ENCODE measurements around the gene SYK.
"Not testable (repeated sequence)": the region's sequence is repeated elsewhere in the genome, so short reads cannot be mapped to it uniquely, and the experiment has no call there.

Gene SYK

DNA sequence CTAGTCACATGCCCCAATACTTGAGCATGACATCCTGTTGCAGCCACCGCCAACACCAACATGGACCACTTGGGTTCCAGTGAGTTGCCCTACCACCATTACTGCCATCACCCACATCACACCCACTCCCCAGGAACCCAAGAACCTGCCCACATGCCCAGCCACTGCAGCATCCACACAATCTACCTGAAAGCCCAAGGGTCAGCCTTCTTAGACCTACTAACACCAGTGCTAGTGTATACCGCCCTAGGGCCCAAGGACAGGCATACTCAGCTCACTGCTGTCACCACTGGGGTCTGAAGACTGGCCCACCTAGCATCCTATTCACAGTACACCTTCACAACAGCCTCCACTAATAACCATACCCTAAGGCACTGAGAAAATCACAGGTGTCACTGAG lies 82.0 kb downstream of the SYK start:
- no peak for DNase-seq

DNA sequence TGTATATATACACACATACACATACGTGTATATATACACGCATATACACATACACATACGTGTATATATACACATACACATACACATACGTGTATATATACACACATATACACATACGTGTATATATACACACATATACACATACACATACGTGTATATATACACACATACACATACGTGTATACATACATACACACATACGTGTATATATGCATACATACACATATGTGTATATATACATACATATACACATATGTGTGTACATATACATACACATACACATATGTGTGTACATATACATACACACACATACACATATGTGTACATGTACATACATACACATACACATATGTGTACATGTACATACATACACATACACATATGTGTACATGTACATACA lies 82.6 kb downstream of the SYK start:
- DNase-seq, result no peak

DNA sequence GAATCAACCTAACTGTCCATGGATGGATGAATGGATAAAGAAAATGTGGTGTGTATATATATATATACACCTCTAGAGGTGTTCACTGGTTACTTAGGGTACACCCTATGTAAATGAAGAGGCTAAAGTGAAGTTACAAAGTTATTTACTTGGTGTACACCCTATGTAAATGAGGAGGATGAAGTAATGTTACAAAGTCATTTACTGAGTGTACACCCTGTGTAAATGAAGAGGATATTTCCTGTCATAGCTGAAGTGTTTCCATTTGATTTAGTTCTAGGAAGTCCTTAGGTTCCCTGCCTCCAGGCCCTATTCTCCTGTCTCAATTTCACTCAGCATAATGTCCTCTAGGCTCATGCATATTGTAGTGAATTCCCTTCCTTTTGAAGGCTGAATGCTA lies 85.2 kb downstream of the SYK start:
- DNase-seq, result not testable (repeated sequence)

DNA sequence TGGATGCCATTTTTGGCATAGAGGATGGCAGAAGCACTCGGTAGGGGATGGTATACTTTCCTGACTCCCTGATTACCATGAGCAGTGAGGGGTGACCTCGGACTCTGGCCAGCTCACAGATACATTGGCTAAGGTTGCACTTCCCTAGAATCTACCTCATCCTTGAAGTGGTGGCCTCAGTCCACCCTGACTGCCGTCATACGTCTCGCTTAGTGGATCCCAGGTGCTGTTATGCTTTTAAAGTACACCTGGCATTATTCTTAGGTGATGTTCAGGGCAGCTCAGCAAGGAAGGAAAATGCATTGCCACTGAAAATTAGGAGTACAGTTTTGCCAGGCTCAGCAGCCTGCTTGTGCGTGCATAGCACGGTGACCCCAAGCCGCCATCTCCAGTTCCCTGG lies 87.3 kb downstream of the SYK start:
- no peak for DNase-seq

DNA sequence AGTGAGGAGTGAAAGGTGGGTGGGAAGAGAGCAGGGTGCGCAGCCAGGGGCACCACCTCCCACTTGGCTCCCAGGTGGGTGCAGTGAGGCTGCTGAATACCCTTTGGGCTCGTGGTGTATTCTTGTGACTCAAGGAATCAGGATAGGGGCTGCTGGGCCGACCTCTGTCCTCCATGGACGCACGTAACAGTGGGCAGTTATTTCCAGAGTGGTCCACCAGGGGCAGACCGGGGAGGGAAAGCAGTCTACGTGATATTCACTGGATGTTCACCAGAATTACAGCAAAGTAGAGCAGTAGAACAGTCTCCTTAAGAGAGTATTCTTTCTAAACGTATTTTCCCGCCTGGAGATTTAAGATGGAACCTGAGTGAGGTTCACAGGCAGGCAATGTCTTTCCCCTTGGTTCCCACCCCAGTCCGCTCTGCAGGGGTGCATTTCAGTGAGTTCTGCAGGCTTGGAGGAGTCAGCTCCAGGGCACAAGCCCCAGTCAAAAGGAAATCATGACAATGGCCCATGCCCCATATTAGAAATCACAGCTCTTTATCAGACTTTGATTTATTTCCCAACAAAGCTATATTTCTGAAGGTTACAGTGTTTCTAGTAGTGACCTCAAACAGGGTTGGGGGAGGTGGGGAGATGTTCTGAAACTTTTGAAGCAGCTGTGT lies 88.7 kb downstream of the SYK start:
- DNase-seq, result no peak

DNA sequence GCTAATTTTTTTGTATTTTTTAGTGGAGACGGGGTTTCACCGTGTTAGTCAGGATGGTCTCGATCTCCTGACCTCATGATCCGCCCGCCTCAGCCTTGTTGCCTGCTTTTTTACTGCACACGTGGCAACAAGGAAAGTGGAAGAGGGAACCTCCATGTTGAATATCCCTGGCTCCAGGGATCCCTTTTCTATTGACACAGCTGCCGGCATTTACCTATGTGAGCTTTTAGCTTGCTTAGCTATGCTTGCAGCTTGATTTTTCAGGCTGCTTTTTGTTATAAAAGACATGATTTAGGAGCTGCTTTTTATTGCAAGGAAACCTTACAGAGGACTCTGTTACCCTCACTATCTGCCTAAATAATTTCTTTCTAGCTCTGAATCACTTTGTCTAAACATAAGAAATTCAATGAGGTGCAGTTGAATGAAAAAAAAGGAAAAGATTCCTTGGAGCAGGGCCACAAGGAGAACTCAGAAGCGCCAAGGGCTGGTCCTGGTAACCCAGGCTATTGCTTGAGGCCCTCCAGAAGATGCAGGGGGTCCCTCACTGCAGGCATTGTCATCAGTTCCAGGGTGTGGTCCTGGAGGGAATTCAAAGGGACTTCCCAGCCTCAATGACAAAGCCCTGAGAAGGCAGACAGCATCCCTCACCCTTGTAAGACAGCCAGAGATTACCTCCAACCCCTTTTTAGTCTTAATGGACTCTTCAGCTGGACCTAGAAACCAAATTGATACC lies 89.9 kb downstream of the SYK start:
- no peak for DNase-seq

DNA sequence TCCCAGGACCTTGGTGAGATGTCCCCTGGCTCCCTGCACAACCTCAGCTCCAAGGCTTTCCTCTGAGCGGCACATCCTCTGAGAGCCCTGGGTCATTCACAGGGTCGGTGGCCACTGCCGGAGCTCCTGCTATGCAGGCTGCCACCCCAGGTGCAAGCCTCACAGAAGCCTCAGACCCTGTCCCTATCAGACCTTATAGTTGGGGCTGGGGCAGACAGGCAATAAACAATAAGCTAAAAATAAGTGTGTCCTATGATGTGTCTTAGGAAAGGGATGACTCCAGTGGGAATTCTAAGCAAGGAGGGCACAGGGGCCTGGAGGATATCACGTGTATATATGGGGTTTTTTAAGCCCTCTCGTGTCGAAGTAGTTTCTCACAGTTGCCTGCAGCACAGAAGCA lies 91.3 kb downstream of the SYK start:
- no peak for DNase-seq

DNA sequence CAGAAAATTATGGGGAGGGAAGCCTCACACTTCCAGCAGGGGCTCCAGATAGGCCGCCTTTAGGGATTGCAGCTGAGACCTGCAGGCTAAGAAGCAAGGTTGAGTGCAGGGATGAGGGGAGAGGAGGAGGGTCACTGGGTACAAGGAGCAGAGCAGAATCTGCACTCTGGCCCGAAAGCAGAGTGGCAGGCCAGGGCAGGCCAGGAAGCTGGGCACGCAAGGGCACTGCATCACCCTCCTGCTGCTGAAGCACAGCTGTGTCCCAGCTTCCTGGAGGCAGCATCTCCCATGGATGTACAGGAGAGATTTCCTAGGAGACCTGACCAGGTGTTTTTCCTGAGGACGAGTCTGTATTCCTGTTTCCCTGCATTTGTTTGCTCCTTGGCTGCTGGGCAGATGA lies 92.1 kb downstream of the SYK start:
- DNase-seq, result no peak

DNA sequence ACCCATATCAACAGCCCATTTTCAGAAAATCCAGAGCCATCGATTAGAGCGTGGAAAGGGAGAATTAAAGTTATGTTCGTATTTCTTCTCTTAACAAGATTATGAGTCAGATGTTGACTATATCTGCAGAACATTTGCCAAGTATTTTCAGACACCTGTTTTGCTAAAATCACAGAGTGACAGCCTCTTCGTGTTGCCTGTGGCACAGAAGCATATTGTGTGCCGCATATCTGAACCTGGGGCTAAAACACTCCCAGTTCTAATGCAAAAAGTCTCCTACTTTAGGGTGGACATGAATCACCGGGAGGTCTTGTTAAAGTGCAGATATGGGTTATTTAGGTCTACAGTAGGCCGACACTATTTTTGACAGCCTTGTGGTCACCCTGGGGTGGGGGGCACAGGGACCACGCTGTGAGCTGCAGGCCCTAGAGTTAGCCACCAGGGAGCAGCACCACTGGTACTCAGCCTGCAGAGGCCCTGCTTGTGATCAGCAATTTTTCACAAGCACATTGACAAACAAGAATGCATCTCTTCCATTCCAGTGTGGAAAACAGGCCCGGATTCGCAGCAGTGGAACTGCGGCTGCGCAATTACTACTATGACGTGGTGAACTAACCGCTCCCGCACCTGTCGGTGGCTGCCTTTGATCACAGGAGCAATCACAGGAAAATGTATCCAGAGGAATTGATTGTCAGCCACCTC lies 93.5 kb downstream of the SYK start:
- DNase-seq, result no peak

DNA sequence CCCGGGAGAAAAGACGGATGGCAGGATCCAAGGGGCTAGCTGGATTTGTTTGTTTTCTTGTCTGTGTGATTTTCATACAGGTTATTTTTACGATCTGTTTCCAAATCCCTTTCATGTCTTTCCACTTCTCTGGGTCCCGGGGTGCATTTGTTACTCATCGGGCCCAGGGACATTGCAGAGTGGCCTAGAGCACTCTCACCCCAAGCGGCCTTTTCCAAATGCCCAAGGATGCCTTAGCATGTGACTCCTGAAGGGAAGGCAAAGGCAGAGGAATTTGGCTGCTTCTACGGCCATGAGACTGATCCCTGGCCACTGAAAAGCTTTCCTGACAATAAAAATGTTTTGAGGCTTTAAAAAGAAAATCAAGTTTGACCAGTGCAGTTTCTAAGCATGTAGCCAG lies 94.2 kb downstream of the SYK start:
- DNase-seq, result no peak

DNA sequence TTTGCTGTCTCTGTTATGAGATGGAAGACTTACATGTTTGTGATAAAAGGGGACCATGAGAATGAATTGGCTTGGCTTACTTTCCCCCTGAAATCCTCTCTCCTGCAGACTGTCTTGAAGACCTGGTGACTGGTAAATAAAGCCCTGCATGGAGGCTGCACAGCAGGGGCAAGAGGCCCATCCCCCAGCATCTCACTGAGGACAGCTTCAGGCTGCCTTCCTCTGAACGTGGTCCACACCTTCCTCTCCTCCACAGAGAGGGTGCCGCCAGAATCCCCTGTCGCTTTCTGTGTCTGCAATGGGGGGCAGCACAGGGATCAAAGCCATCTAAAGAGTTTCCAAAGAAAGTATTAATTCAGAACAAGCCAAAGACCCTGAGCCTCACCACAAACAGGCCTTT lies 94.6 kb downstream of the SYK start:
- DNase-seq, result no peak

DNA sequence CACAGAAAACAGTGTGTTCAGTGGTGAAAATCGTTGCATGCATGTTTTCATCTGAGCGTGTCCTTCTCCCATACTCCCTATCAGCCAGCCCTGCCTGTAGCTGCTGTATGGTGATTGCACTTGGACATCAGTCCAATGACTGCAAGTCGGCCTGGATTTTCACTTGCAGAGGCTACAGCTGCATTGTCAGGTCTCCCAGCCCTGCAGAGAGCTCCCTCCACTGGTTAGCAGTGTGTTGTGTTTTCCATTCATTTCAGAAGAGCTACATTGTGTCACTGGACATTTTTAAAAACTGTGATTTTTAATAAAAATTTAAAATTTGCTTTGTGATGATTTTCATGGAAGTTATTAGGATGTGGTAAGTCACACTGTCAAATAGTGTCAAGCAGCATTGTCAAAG lies 96.6 kb downstream of the SYK start:
- DNase-seq, result no peak

DNA sequence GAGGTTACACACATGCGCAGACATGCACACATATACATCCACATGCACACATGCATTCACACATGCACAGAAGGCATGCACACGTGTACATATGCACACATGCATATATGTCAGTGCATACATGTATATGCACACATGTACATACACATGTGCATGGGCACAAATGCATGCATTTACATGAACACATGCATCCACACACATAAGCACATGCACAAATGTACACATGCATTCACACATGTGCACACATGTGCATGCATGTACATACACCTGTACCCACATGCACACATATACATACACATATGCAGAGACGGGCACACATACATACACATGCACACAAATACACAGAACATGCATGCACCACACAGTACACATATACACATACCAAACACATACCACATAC lies 97.7 kb downstream of the SYK start:
- no peak for DNase-seq

DNA sequence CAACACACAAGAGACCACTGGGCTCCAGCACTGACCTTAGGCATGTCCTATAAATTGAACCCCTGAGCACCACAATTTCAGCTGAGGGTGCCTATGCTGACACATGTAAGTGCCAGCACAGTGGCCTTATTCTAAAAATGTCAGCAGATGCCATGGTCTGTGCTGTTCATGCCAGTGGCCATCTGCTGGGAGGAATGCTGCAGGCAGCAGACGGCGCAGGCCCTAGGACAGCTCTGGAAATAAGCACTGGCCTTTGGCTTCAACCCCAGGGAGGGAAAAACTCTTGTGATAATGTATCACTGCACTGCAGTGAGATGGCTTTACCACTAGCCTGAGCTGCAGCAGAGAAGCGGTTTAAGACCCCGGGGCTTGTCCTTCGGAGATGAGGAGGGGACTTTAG lies 98.5 kb downstream of the SYK start:
- DNase-seq, result no peak

DNA sequence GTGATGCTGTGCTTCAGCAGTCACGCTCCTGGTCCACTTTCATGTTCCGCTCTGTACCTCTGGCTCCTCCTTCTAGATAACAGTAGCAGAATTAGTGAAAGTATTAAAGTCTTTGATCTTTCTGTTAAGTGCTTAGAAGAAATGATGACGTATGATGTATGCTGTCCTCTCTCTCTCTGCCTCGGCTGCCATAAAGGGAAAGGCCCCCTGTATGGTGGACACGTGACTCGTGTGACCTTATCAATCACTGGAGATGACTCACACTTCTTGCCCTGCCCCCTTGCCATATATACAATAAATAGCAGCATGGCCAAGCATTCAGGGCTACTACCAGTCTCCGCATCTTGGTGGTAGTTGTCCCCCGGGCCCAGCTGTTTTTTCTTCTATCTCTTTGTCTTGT lies 100.3 kb downstream of the SYK start:
- DNase-seq, result no peak

DNA sequence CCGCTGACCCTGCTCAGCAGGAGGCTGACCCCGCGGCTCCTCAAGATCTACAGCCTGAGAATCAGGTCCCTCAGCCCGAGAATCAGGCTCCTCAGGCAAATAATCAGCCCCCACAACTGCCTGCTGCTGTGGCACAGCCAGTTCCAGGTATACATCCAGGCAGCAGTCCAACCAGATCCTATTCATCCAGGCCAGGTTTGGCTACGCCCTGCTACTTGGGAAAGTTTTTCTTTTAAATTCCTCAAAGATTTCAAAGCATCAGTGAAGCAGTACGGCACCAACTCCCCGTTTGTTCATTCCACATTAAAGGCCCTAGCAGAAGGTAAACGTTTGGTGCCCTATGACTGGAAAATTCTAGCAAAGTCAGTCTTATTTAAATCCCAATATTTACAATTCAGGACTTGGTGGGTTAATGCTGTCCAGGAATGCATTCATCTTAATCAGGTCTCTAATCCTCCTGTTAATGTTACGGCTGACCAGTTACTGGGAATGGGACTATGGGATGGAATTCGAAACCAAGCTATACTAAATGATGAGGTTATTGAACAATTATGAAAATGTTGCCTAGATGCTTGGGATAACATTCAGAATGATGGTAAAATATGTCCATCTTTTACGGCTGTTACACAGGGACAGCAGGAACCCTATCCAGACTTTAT lies 102.3 kb downstream of the SYK start:
- no peak for DNase-seq

DNA sequence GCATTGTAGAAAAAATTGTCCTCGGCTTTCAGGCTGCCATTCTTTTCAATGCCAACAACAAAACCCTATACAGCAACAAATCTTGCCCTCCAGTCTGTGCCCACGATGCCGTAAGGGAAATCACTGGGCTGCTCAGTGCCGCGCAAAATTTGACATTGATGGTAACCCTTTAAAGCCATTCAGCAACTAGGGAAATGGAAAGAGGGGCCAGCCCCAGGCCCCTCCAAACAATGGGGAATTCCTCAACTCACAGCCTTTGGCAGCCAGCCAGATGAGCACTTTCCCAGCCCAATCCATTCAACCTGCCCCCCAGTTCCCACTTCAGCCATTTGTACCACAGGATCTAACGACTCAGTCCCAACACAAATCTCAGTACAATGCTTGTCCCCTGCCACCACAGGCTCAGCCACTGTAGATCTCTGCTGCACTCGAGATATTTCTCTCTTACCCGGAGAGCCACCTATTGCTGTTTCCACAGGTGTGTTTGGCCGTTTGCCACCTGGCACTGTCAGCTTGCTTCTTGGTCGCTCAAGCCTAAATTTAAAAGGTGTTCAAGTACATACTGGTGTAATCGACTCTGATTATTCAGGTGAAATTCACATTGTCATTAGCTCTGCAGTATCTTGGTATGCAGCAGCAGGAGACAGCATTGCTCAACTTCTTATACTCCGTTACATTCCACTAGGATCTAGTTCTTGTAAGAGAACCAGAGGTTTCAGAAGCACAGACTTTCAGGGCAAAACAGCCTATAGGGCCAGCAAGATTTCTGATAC lies 103.3 kb downstream of the SYK start:
- DNase-seq, result no peak

DNA sequence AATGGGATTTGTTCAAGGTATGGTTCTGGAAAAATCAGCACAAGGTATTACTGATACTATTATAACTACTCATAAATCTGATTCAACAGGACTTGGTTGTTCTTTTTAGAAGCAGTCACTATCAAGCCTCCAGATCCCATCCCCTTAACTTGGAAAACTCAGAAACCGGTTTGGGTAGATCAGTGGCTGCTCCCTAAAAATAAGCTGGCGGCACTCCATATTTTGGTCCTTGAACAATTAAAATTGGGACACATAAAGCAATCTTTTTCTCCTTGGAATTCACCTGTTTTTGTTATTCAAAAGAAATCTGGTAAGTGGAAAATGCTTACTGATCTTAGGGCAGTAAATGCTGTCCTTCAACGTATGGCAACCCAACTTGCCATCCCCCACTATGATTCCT lies 104.2 kb downstream of the SYK start:
- DNase-seq, result no peak

DNA sequence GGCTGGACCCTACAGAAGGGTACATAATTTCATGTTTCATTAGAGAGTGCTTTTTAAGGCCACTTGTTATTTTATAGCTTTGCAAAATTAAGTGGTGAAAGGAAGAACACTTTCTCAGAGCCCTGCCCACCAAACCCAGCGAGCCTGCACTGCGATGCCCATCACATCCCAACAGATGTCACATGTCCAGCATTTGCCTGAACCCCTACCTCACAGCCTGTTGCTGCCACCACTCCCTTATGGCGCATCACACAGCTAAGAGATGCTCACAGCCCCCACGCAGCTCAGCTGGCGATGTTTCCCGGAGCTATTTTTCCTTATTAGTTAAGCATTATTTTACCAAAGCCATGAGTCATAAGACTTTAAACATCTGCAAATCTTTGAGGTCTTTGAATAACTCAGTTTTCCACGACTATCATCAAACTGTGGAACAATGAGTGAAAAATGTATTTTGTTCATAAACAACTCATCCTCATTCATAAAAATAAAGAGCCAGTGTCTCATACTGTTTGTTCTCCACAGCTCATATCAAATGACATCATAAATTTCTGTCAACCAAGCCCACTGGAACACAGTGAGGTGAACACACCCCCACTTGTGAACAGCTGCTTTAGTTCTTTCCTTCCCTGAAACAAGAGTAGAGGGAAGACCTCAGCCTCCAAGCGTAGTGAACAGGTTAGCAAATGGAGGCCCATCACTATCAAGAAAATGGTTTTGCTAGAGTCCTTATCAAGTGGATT lies 104.9 kb downstream of the SYK start:
- no peak for DNase-seq

DNA sequence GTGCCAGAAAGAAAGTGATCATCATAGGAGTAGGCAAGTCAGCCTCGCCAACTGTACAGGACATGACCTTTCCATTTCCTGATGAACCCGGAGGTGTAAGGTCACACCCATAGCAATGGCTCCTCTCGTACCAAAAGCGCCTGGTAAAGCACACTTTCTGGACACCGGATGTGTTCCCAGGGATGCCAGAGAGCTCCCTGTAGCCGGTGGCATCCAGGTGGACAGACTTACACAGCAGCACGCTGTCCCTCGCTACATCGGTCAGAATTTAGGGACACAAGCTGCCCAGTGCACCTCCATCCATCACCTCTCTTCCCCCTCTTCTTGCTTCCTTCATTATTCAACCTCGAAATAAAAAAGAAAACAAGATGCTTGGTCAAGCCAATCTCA lies 105.4 kb downstream of the SYK start:
- DNase-seq, result no peak

DNA sequence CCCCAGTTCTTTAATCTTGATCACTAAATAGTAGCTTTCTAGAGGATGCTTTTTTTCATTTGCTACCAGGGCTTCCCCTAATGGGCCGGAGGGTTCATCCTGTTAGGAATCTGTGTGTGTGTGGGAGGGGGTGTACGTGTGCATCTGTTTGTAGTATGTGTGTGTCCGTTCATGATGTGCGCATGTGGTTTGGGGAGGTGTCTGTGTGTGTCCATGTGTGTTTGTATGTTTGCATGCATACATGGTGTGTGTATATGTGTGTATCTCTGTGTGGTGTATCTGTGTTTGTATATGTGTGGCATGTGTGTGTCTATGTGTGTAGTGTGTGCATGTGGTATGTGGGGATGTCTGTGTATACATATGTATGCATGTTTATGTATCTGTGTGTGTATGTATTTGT lies 106.2 kb downstream of the SYK start:
- DNase-seq, result no peak

DNA sequence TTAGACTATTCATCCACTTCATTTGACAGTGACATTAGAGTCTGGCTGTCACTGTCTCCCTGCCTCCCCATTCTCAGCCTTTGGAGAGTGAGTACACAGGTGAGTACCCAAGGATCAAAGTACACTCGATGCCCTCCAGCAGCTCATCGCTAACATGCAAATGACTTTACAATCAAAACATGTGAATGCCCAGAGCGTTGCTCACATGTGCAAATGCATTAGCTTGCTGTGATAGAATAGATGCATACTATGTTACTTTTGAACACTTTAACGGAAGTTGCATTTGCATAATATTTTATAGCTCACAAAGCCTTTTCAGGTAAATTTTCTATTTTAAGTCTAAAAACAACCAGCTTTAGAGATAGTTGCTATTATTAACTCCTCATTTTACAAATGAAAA lies 107.6 kb downstream of the SYK start:
- DNase-seq, result no peak
